Endothelial cell of umbilical vein (primary cell): ENCODE measurements around the gene PTPN23. TPM values are rescaled to one million over a fixed set of nuclear protein-coding genes. Genes with fewer than 3 reads are reported as not detected.

Experiments used
- BruUV-seq: library from RNA; stranded (reverse); fragments of 400-500 nt; replicated peaks from 2 replicates; lab custom pipeline; 2021; lab: Mats Ljungman, UMichigan
- CTCF ChIA-PET: fragments of 300-600, 350-600 bp; sonication (Branson Sonifier 250); formaldehyde crosslinking; loops from one replicate; lab custom pipeline; 2021; ENCODE audit warnings: antibody characterized with exemption, inconsistent platforms; lab: Charles Lee
- POLR2A ChIA-PET: fragments of 300-600, 350-600 bp; sonication (Branson Sonifier 250); formaldehyde crosslinking; loops from one replicate; lab custom pipeline; 2021; ENCODE audit warnings: antibody characterized with exemption, inconsistent platforms; lab: Charles Lee
- DNase-seq: peaks from one replicate; pipeline ENCODE4 v3.0.0-alpha.2; 2011; ENCODE audit warnings: low read depth, low spot score
- FAIRE-seq: peaks from 2 replicates; lab custom pipeline; 2011; peaks lifted over from hg19 to GRCh38; lab: Jason Lieb, UNC
- H2AFZ ChIP-seq: 2 replicates; pipeline ENCODE4 v1.6.0; 2012; ENCODE audit warnings: low read depth, low read length, control low read depth, inconsistent platforms
- H3K27ac ChIP-seq: 2 replicates; pipeline ENCODE4 v1.5.1; 2011; ENCODE audit warnings: low read depth, mild to moderate bottlenecking, control low read depth, low read length, moderate library complexity; ENCODE audit not compliant: insufficient read depth
- H3K27me3 ChIP-seq, 2 experiments: 2 replicates each; pipeline versions ENCODE4 v1.6.0 to v1.6.1; 2011; ENCODE audit warnings: low read length in 2 of 2, mixed read lengths in 1 of 2; ENCODE audit not compliant: control insufficient read depth in 2 of 2, insufficient read depth in 2 of 2
- H3K36me3 ChIP-seq, 2 experiments: 2 replicates in 1 of 2; 3 replicates in 1 of 2; pipeline ENCODE4 v1.5.1; 2011; ENCODE audit warnings: low read length in 2 of 2, mild to moderate bottlenecking in 1 of 2, moderate library complexity in 1 of 2; ENCODE audit not compliant: control insufficient read depth in 2 of 2, insufficient read depth in 2 of 2; ENCODE audit errors: extremely low read depth in 1 of 2
- H3K4me1 ChIP-seq: 3 replicates; pipeline ENCODE4 v1.5.1; 2011; ENCODE audit warnings: mild to moderate bottlenecking, low read length; ENCODE audit not compliant: control insufficient read depth, insufficient read depth; ENCODE audit errors: extremely low read depth
- H3K4me2 ChIP-seq: 2 replicates; pipeline ENCODE4 v1.6.1; 2011; ENCODE audit warnings: low read length, control low read depth, mixed read lengths; ENCODE audit not compliant: insufficient read depth
- H3K4me3 ChIP-seq, 3 experiments: fragments of 200-600 bp in 1 of 3; sonication (generic), shearing (Covaris generic) in 1 of 3; replicated peaks in 1 of 3; 2 replicates each; pipeline ENCODE4 v1.5.1; 2011 to 2016; ENCODE audit warnings: control low read depth in 3 of 3, low read length in 3 of 3, mild to moderate bottlenecking in 2 of 3, inconsistent platforms in 1 of 3, low read depth in 1 of 3, moderate library complexity in 1 of 3; ENCODE audit not compliant: insufficient read depth in 1 of 3
- H3K79me2 ChIP-seq: 2 replicates; pipeline ENCODE4 v1.6.0; 2012; ENCODE audit warnings: low read length, inconsistent platforms; ENCODE audit not compliant: control insufficient read depth, insufficient read depth
- H3K9ac ChIP-seq: replicated peaks from 2 replicates; pipeline ENCODE3; 2011; ENCODE audit warnings: low read length, control low read depth; ENCODE audit not compliant: insufficient read depth; ENCODE audit errors: extremely low read depth
- H3K9me1 ChIP-seq: replicated peaks from 3 replicates; pipeline ENCODE4 v1.6.0; 2011; ENCODE audit warnings: mild to moderate bottlenecking, low read length; ENCODE audit not compliant: control insufficient read depth, insufficient read depth; ENCODE audit errors: extremely low read depth
- H3K9me3 ChIP-seq: replicated peaks from 2 replicates; pipeline ENCODE4 v1.5.1; 2012; ENCODE audit warnings: low read length, inconsistent platforms; ENCODE audit not compliant: control insufficient read depth, insufficient read depth
- H4K20me1 ChIP-seq: replicated peaks from 2 replicates; pipeline ENCODE3; 2011; ENCODE audit warnings: mild to moderate bottlenecking, low read length; ENCODE audit not compliant: control insufficient read depth, insufficient read depth; ENCODE audit errors: extremely low read depth
- CTCF ChIP-seq, 2 donors: IDR thresholded peaks; 1 replicate in 1 of 2; 2 replicates in 1 of 2; pipeline ENCODE4 v1.5.1; 2011; ENCODE audit warnings: low read length in 2 of 2, mild to moderate bottlenecking in 2 of 2, moderate library complexity in 2 of 2, control low read depth in 1 of 2, inconsistent platforms in 1 of 2, low read depth in 1 of 2; ENCODE audit not compliant: insufficient read depth in 1 of 2; ENCODE audit errors: extremely low read depth in 1 of 2
- EZH2 ChIP-seq: IDR thresholded peaks from 2 replicates; pipeline ENCODE4 v1.6.1; 2012; ENCODE audit warnings: borderline replicate concordance, low read depth, mild to moderate bottlenecking, moderate library complexity, low read length, inconsistent platforms; ENCODE audit not compliant: severe bottlenecking
- FOS ChIP-seq: IDR thresholded peaks from 2 replicates; pipeline ENCODE4 v1.6.1; 2011; ENCODE audit warnings: mild to moderate bottlenecking, low read length, moderate library complexity, borderline replicate concordance; ENCODE audit not compliant: insufficient read depth
- GATA2 ChIP-seq: IDR thresholded peaks from 2 replicates; pipeline ENCODE4 v1.7.0; 2011; ENCODE audit warnings: low read depth, mild to moderate bottlenecking, moderate library complexity, mixed read lengths, low read length; ENCODE audit not compliant: insufficient read length, insufficient read depth
- JUN ChIP-seq: IDR thresholded peaks from 2 replicates; pipeline ENCODE4 v1.6.1; 2011; ENCODE audit warnings: borderline replicate concordance, low read depth; ENCODE audit not compliant: insufficient read length, insufficient read depth
- MAX ChIP-seq: IDR thresholded peaks from 2 replicates; pipeline ENCODE4 v1.6.1; 2011; ENCODE audit not compliant: insufficient read depth, insufficient read length
- MYC ChIP-seq: IDR thresholded peaks from one replicate; pipeline ENCODE4 v1.6.1; 2011; ENCODE audit warnings: mild to moderate bottlenecking, low read depth, low read length
- POLR2A ChIP-seq: IDR thresholded peaks from 2 replicates; pipeline ENCODE4 v1.6.1; 2012; ENCODE audit warnings: low read depth, mild to moderate bottlenecking, control low read depth, low read length
- POLR2AphosphoS5 ChIP-seq: IDR thresholded peaks from 2 replicates; pipeline ENCODE4 v1.6.1; 2012; ENCODE audit warnings: low read depth, mild to moderate bottlenecking, control low read depth, low read length, moderate library complexity; ENCODE audit not compliant: insufficient read depth
- dilution Hi-C: fragments of 300-500 bp; cut with MboI; formaldehyde crosslinking; loops from one replicate; pipeline ENCODE4 v1.15.0; 2019; ENCODE audit warnings: low sequenced_read_pairs; ENCODE audit not compliant: extremely low pct_ligation_motif_present
- intact Hi-C: fragments of 100-400 bp; cut with micrococcal nuclease; formaldehyde crosslinking; loops from one replicate; pipeline ENCODE4 v1.10.0; 2022
- polyA plus RNA-seq, 4 experiments: library from polyadenylated mRNA; depleted of rRNA in 3 of 4; stranded (reverse) in 3 of 4; unstranded in 1 of 4; fragments of >200 nt; gene quantifications; 2 replicates each; pipeline versions ENCODE4 v1.2.1 to v1.2.3, GENCODE V29; 2011 to 2012; ENCODE audit warnings: missing spikeins in 1 of 4
- total RNA-seq: library from RNA; stranded (reverse); gene quantifications from 2 replicates; pipeline ENCODE4 v1.2.3, GENCODE V29; 2021

The PTPN23 gene
- total and polyA plus RNA-seq, 2 donors (not counting 3 experiments of a cell fraction or from before 2014, with no cell fraction given): 8.5 to 63.5 TPM

DNA sequence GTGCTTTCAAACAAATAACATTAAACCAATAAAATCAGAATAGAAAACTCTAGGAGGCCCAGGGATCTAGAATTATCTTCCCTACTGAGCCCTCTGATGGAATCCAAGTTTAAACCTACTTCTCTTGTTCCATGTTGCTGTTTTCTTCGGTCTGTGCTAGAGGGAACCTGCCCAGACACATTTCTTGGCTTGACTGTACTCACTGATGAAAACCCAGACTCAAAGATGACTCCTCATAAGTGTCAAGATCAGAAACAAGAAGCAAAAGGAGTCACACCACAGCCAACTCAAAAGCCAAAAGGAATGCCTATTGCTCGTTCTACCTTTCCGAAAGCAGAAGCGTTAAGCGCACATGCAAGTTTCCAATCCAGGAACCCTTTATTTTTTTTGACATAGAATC, 63.3 kb downstream of the PTPN23 start:
- no peak overlapping the region for H3K4me3 ChIP-seq
- H2AFZ ChIP-seq: no peak overlapping the region
- POLR2A ChIA-PET: no interaction called here
- no TSS peak for BruUV-seq
- peaks cover 0 to 2% of the 10 kb centered on the region in 2 experiments for H3K36me3 ChIP-seq
- intact Hi-C loops (no loop called here), dilution Hi-C loops (no loop called here)
- H3K4me1 ChIP-seq: no peaks in the 10 kb centered on the region
- no peaks in the 10 kb centered on the region for H3K9me1 ChIP-seq
- peaks cover 3% of the 10 kb centered on the region for H4K20me1 ChIP-seq
- H3K27ac ChIP-seq: no peak overlapping the region
- CTCF ChIA-PET: interaction anchor here (1.0 kb wide), 1 partner anchor 31 kb away, joined by 3 read pairs; the partner anchor contains the start of gene SCAP
- FAIRE-seq (peak; percentile 18), DNase-seq (no peak)
- TF ChIP-seq MYC: no peak
- no peak for TF ChIP-seq POLR2AphosphoS5
- no peak for TF ChIP-seq FOS
- no peak for TF ChIP-seq EZH2
- H3K79me2 ChIP-seq: no peaks in the 10 kb centered on the region
- no peaks in the 10 kb centered on the region for H3K27me3 ChIP-seq
- H3K9me3 ChIP-seq: no peaks in the 10 kb centered on the region
- H3K4me2 ChIP-seq: no peak overlapping the region
- H3K9ac ChIP-seq: no peak overlapping the region

- CTCF ChIA-PET: no interaction called here
- no peak overlapping the region for H3K9ac ChIP-seq
- intact Hi-C loops: no loop called here
These were observed 71.8 kb downstream of the PTPN23 start for GRCh38 chr3:47452453-47453215.

More at GRCh38 chr3:47452453-47453215, 71.8 kb downstream of the PTPN23 start:
- POLR2A ChIA-PET: no interaction called here
- dilution Hi-C loops: no loop called here
- Histone ChIP-seq H3K79me2 (peaks cover 4% of the 10 kb centered on the region), H3K27ac (no peak overlapping the region), H3K36me3 (no peaks in the 10 kb centered on the region), H3K9me1 (no peaks in the 10 kb centered on the region), H2AFZ (no peak overlapping the region), H3K9me3 (no peaks in the 10 kb centered on the region), H4K20me1 (peaks cover 4% of the 10 kb centered on the region), H3K4me3 (no peak overlapping the region), H3K4me1 (no peaks in the 10 kb centered on the region), H3K27me3 (no peaks in the 10 kb centered on the region), H3K4me2 (no peak overlapping the region)
- TF ChIP-seq FOS (no peak), POLR2AphosphoS5 (no peak), CTCF (IDR thresholded peaks at IDR 0.05; ENCODE audit: extremely low read depth in 1 of 2, insufficient read depth in 1 of 2, low read depth in 1 of 2, low read length in 2 of 2) (no peak), MAX (no peak), JUN (no peak), MYC (no peak), EZH2 (no peak), GATA2 (no peak), POLR2A (no peak)
- no TSS peak for BruUV-seq
- FAIRE-seq (no peak), DNase-seq (no peak)
